ENCODE results near the gene KCTD17. TPM values are rescaled to one million over a fixed set of nuclear protein-coding genes. Genes with fewer than 3 reads are reported as not detected.
A peak's percentile ranks its signal among the peaks of the same experiment; 100 is the strongest.

KCTD17 gene
- total and polyA plus RNA-seq, 2 of the 13 experiments (the other 11 are each of a cell fraction or from before 2014, with no cell fraction given) = 5.3 to 11.7 TPM

GRCh38 chr22:37107816-37108621, 56.5 kb downstream of the KCTD17 start (continued):
- TF ChIP-seq FOXM1 (CRISPR knock-in tag; IDR thresholded peaks at IDR 0.05) (no peak), MED1 (CRISPR knock-in tag; IDR thresholded peaks at IDR 0.05) (0 out of 2 replicates have a peak, but pooled peaks have one; percentile 23), ZBTB20 (CRISPR knock-in tag; IDR thresholded peaks at IDR 0.05; ENCODE audit: borderline replicate concordance, low read depth) (0 out of 2 replicates have a peak, but pooled peaks have one; percentile 20), NR3C1 (CRISPR knock-in tag; IDR thresholded peaks at IDR 0.05) (no peak), ZBTB21 (CRISPR knock-in tag; IDR thresholded peaks at IDR 0.05) (no peak), KDM4B (CRISPR knock-in tag; IDR thresholded peaks at IDR 0.05) (no peak), GATAD2A (CRISPR knock-in tag; IDR thresholded peaks at IDR 0.05) (peak; percentile 60), ZNF292 (CRISPR knock-in tag; IDR thresholded peaks at IDR 0.05; ENCODE audit: borderline replicate concordance, low read depth) (0 out of 2 replicates have a peak, but pooled peaks have one; percentile 39), PAXIP1 (CRISPR knock-in tag; conservative IDR thresholded peaks at IDR 0.05) (peak; percentile 70), ZZZ3 (CRISPR knock-in tag; IDR thresholded peaks at IDR 0.05; ENCODE audit: borderline replicate concordance) (0 out of 2 replicates have a peak, but pooled peaks have one; percentile 22), ZNF264 (CRISPR knock-in tag; IDR thresholded peaks at IDR 0.05) (0 out of 2 replicates have a peak, but pooled peaks have one; percentile 27), HNF4A (CRISPR knock-in tag; IDR thresholded peaks at IDR 0.05) (peak; percentile 86), HNF4G (IDR thresholded peaks at IDR 0.05; ENCODE audit: borderline replicate concordance, low read depth, low read length) (peak; percentile 46), HNF4G (CRISPR knock-in tag; IDR thresholded peaks at IDR 0.05; ENCODE audit: borderline replicate concordance, low read depth) (0 out of 2 replicates have a peak, but pooled peaks have one; percentile 14), HDAC1 (CRISPR knock-in tag; IDR thresholded peaks at IDR 0.05) (no peak), PAX8 (CRISPR knock-in tag; IDR thresholded peaks at IDR 0.05; ENCODE audit: borderline replicate concordance) (0 out of 2 replicates have a peak, but pooled peaks have one; percentile 22), ETV5 (CRISPR knock-in tag; IDR thresholded peaks at IDR 0.05; ENCODE audit: borderline replicate concordance) (no peak)
